H9 (cell line): ENCODE results near the gene CAMTA1. TPM values are rescaled to one million over a fixed set of nuclear protein-coding genes. Genes with fewer than 3 reads are reported as not detected.

Source experiments
- DNase-seq: peaks from one replicate; pipeline ENCODE4 v3.0.0-alpha.2; 2017
- H2AFZ ChIP-seq: one replicate; pipeline ENCODE4 v1.6.1; 2013; ENCODE audit warnings: mild to moderate bottlenecking, low read length, control low read depth, moderate library complexity
- H2AK5ac ChIP-seq: 2 replicates; pipeline ENCODE4 v1.6.1; 2013; ENCODE audit warnings: low read length, control low read depth, mixed read lengths; ENCODE audit not compliant: insufficient read length
- H2BK120ac ChIP-seq: one replicate; pipeline ENCODE4 v1.6.1; 2013; ENCODE audit warnings: low read depth, mild to moderate bottlenecking, low read length, control low read depth, inconsistent platforms; ENCODE audit not compliant: poor library complexity, severe bottlenecking
- H2BK12ac ChIP-seq: 2 replicates; pipeline ENCODE4 v1.6.1; 2013; ENCODE audit warnings: low read length, control low read depth, mixed read lengths, low read depth; ENCODE audit not compliant: insufficient read length
- H2BK15ac ChIP-seq: 2 replicates; pipeline ENCODE4 v1.6.1; 2013; ENCODE audit warnings: low read depth, low read length, control low read depth
- H2BK20ac ChIP-seq: one replicate; pipeline ENCODE4 v1.6.1; 2013; ENCODE audit warnings: low read depth, mild to moderate bottlenecking, low read length, control low read depth, inconsistent platforms; ENCODE audit not compliant: poor library complexity, severe bottlenecking
- H2BK5ac ChIP-seq: 2 replicates; pipeline ENCODE4 v1.6.1; 2013; ENCODE audit warnings: low read length, control low read depth, mixed read lengths; ENCODE audit not compliant: insufficient read length
- H3K14ac ChIP-seq: 2 replicates; pipeline ENCODE4 v1.6.1; 2013; ENCODE audit warnings: low read length, control low read depth; ENCODE audit not compliant: insufficient read depth
- H3K18ac ChIP-seq: 2 replicates; pipeline ENCODE4 v1.6.1; 2013; ENCODE audit warnings: low read depth, mild to moderate bottlenecking, mixed read lengths, low read length, control low read depth; ENCODE audit not compliant: insufficient read length
- H3K23ac ChIP-seq: 2 replicates; pipeline ENCODE4 v1.6.1; 2013; ENCODE audit warnings: low read length, control low read depth, mixed read lengths, low read depth; ENCODE audit not compliant: insufficient read length
- H3K23me2 ChIP-seq: 2 replicates; pipeline ENCODE4 v1.6.1; 2013; ENCODE audit warnings: low read depth, mild to moderate bottlenecking, mixed read lengths, low read length, control low read depth; ENCODE audit not compliant: insufficient read length, poor library complexity, severe bottlenecking
- H3K27ac ChIP-seq: 2 replicates; pipeline ENCODE4 v1.5.1; 2013; ENCODE audit warnings: low read length, control low read depth, mixed read lengths, low read depth; ENCODE audit not compliant: insufficient read length
- H3K27me3 ChIP-seq: 2 replicates; pipeline ENCODE4 v1.6.1; 2013; ENCODE audit warnings: low read length, control low read depth, inconsistent platforms; ENCODE audit not compliant: insufficient read depth
- H3K4ac ChIP-seq: 2 replicates; pipeline ENCODE4 v1.6.1; 2013; ENCODE audit warnings: low read depth, mild to moderate bottlenecking, control low read depth, inconsistent platforms, low read length, moderate library complexity
- H3K4me1 ChIP-seq: 2 replicates; pipeline ENCODE4 v1.6.1; 2013; ENCODE audit warnings: low read length, control low read depth, inconsistent platforms; ENCODE audit not compliant: insufficient read depth
- H3K4me2 ChIP-seq: 2 replicates; pipeline ENCODE4 v1.6.1; 2013; ENCODE audit warnings: low read length, control low read depth, mixed read lengths; ENCODE audit not compliant: insufficient read length, insufficient read depth
- H3K56ac ChIP-seq: 2 replicates; pipeline ENCODE4 v1.6.1; 2013; ENCODE audit warnings: low read depth, mild to moderate bottlenecking, mixed read lengths, low read length, control low read depth; ENCODE audit not compliant: insufficient read length
- H3K79me1 ChIP-seq: 2 replicates; pipeline ENCODE4 v1.6.1; 2013; ENCODE audit warnings: low read depth, mild to moderate bottlenecking, moderate library complexity, low read length, control low read depth, inconsistent platforms; ENCODE audit not compliant: insufficient read depth, poor library complexity, severe bottlenecking
- H3K79me2 ChIP-seq: 2 replicates; pipeline ENCODE4 v1.6.1; 2013; ENCODE audit warnings: low read length, control low read depth, inconsistent platforms; ENCODE audit not compliant: insufficient read depth
- H3K9ac ChIP-seq: 2 replicates; pipeline ENCODE4 v1.6.1; 2013; ENCODE audit warnings: low read length, control low read depth, mixed read lengths; ENCODE audit not compliant: insufficient read length; ENCODE audit errors: extremely low read depth
- H3K9me3 ChIP-seq: one replicate; pipeline ENCODE4 v1.6.1; 2013; ENCODE audit warnings: low read depth, low read length, inconsistent platforms; ENCODE audit not compliant: control insufficient read depth
- H3T11ph ChIP-seq: one replicate; pipeline ENCODE4 v1.6.1; 2013; ENCODE audit warnings: mild to moderate bottlenecking, low read length, control low read depth, inconsistent platforms
- H4K20me1 ChIP-seq: one replicate; pipeline ENCODE4 v1.6.1; 2013; ENCODE audit not compliant: control insufficient read depth, insufficient read length, insufficient read depth
- H4K5ac ChIP-seq: 2 replicates; pipeline ENCODE4 v1.6.1; 2013; ENCODE audit warnings: low read depth, mild to moderate bottlenecking, mixed read lengths, low read length, control low read depth; ENCODE audit not compliant: insufficient read length
- H4K8ac ChIP-seq: replicated peaks from 2 replicates; pipeline ENCODE4 v1.6.1; 2013; ENCODE audit warnings: low read length, control low read depth, mixed read lengths, low read depth; ENCODE audit not compliant: insufficient read length
- H4K91ac ChIP-seq: 2 replicates; pipeline ENCODE4 v1.6.1; 2013; ENCODE audit warnings: low read depth, mild to moderate bottlenecking, moderate library complexity, mixed read lengths, low read length, control low read depth; ENCODE audit not compliant: insufficient read length
- H3K27ac Mint-ChIP-seq, 3 experiments: 2 replicates in 2 of 3; 3 replicates in 1 of 3; pipeline ENCODE4 v1.8.0; 2020 to 2021; ENCODE audit warnings: mixed read lengths in 3 of 3, mild to moderate bottlenecking in 1 of 3, moderate library complexity in 1 of 3
- H3K27me3 Mint-ChIP-seq: 2 replicates; pipeline ENCODE4 v1.8.0; 2021; ENCODE audit warnings: low read depth, mild to moderate bottlenecking, moderate library complexity, mixed read lengths
- H3K36me3 Mint-ChIP-seq, 3 experiments: 2 replicates in 2 of 3; 3 replicates in 1 of 3; pipeline ENCODE4 v1.8.0; 2020 to 2021; ENCODE audit warnings: low read depth in 3 of 3, mixed read lengths in 3 of 3; ENCODE audit not compliant: insufficient read depth in 1 of 3
- H3K4me1 Mint-ChIP-seq, 2 experiments: 2 replicates each; pipeline ENCODE4 v1.8.0; 2020; ENCODE audit warnings: mixed read lengths in 2 of 2
- H3K4me3 Mint-ChIP-seq, 2 experiments: 2 replicates in 1 of 2; 3 replicates in 1 of 2; pipeline ENCODE4 v1.8.0; 2020 to 2021; ENCODE audit warnings: mild to moderate bottlenecking in 2 of 2, mixed read lengths in 2 of 2, moderate library complexity in 1 of 2
- H3K9me3 Mint-ChIP-seq, 2 experiments: 2 replicates in 1 of 2; 3 replicates in 1 of 2; pipeline ENCODE4 v1.8.0; 2020; ENCODE audit warnings: mild to moderate bottlenecking in 2 of 2, mixed read lengths in 2 of 2, moderate library complexity in 1 of 2
- CTCF ChIP-seq: fragments of 200-600 bp; sonication (generic); conservative IDR thresholded peaks from 3 replicates; pipeline ENCODE4 v1.8.0; 2021; ENCODE audit warnings: antibody characterized with exemption, mild to moderate bottlenecking
- WGBS: extraction: QIAGEN DNeasy Blood & Tissue Kit; methylation state at CpG from one replicate; pipeline ENCODE4 v1.1.7; 2013; ENCODE audit warnings: missing lambda C conversion rate, low lambda C conversion rate, mixed read lengths; ENCODE audit not compliant: insufficient read length; ENCODE audit errors: extremely low coverage; 5-methylcytosine and 5-hydroxymethylcytosine counted together
- total RNA-seq: library from RNA; stranded (reverse); gene quantifications from 2 replicates; pipeline ENCODE4 v1.2.1, GENCODE V29; 2021

Gene CAMTA1
- total RNA-seq, 1 experiment from 2014 or later: 115 TPM

- no peak overlapping the region for H3K14ac ChIP-seq
- no peaks in the 10 kb centered on the region for H3K23me2 ChIP-seq
- H4K8ac ChIP-seq: no peak overlapping the region
- no CpG with 5 or more reads among the region's 1 CpG for WGBS
- Mint-ChIP-seq H3K27ac (no peak overlapping the region; a peak in 1 of 7 replicates), H3K4me3 (no peak overlapping the region), H3K4me1 (peaks cover 8 to 31% of the 10 kb centered on the region in 2 experiments), H3K27me3 (peaks cover 1% of the 10 kb centered on the region; the same call in 1 of the 2 replicates), H3K9me3 (peaks cover 7 to 10% of the 10 kb centered on the region in 2 experiments; a peak in 2 of 5 replicates), H3K36me3 (no peaks in the 10 kb centered on the region; a peak in 1 of 7 replicates)
- H3K4me1 ChIP-seq: no peaks in the 10 kb centered on the region
- H3K18ac ChIP-seq: no peak overlapping the region
- no peak overlapping the region for H2AFZ ChIP-seq
- no peak overlapping the region for H2BK12ac ChIP-seq
- H2BK20ac ChIP-seq: no peak overlapping the region
- TF ChIP-seq CTCF: no peak
- no peaks in the 10 kb centered on the region for H4K20me1 ChIP-seq
- no peaks in the 10 kb centered on the region for H3K9me3 ChIP-seq
- no peak overlapping the region for H2BK120ac ChIP-seq
- H3K79me2 ChIP-seq: no peaks in the 10 kb centered on the region
- H3K56ac ChIP-seq: no peak overlapping the region
- no peaks in the 10 kb centered on the region for H3K27me3 ChIP-seq
- no peak overlapping the region for H2BK5ac ChIP-seq
- no peak overlapping the region for H3K4ac ChIP-seq
- no peak overlapping the region for H3T11ph ChIP-seq
- no peak overlapping the region for H3K27ac ChIP-seq
- no peak overlapping the region for H4K5ac ChIP-seq
- no peak overlapping the region for H4K91ac ChIP-seq
- H3K79me1 ChIP-seq: no peaks in the 10 kb centered on the region
- no peak overlapping the region for H3K4me2 ChIP-seq
- H2BK15ac ChIP-seq: no peak overlapping the region
- no peak overlapping the region for H2AK5ac ChIP-seq
- no peak for DNase-seq
- H3K9ac ChIP-seq: no peak overlapping the region
- H3K23ac ChIP-seq: no peak overlapping the region
These were observed 703.2 kb downstream of the CAMTA1 start for GRCh38 chr1:7488475-7488842.
